K562 (cell line): ENCODE data around the gene PFAS. TPM values are rescaled to one million over a fixed set of nuclear protein-coding genes. Genes with fewer than 3 reads are reported as not detected.

Experiments used
- ATAC-seq: fragments of 200-7000 bp; cut with Tn5 transposase; 3 replicates; pipeline ENCODE4 v1.9.1; 2020; ENCODE audit warnings: moderate library complexity
- BruUV-seq: library from RNA; stranded (reverse); fragments of 400-500 nt; replicated peaks from 2 replicates; lab custom pipeline; 2021; lab: Mats Ljungman, UMichigan
- CTCF ChIA-PET: fragments of 300-600 bp; formaldehyde crosslinking; extraction: SDS; loops from one replicate; lab custom pipeline; 2021; ENCODE audit warnings: low intra/inter-chr PET ratio; lab: Yijun Ruan, JAX
- POLR2A ChIA-PET: fragments of 300-600, 350-650 bp; sonication (Branson Sonifier 250); formaldehyde crosslinking; extraction: SDS; loops from one replicate; lab custom pipeline; 2021; ENCODE audit warnings: antibody characterized with exemption, inconsistent platforms; lab: Yijun Ruan, JAX
- DNase-seq, 4 experiments: peaks; one replicate each; pipeline versions ENCODE4 v3.0.0 to v3.0.0-alpha.2; 2011 to 2018; ENCODE audit warnings: low spot score in 3 of 4, mixed read lengths in 3 of 4; ENCODE audit errors: extremely low read depth in 1 of 4
- FAIRE-seq: peaks from 2 replicates; lab custom pipeline; 2011; peaks lifted over from hg19 to GRCh38; lab: Jason Lieb, UNC
- H2AFZ ChIP-seq: 2 replicates; pipeline ENCODE4 v1.6.0; 2011; ENCODE audit warnings: low read depth, low read length, control low read depth, inconsistent platforms
- H3K27ac ChIP-seq: fragments of 200-600 bp; 3 replicates; pipeline ENCODE4 v1.8.0; 2011; ENCODE audit warnings: low read depth, mild to moderate bottlenecking, control low read depth, inconsistent platforms, low read length, moderate library complexity, mixed read lengths; ENCODE audit errors: extremely low read depth
- H3K27me3 ChIP-seq, 2 experiments: fragments of 300-600 bp in 1 of 2; 2 replicates in 1 of 2; 3 replicates in 1 of 2; pipeline versions ENCODE4 v1.6.0 to v1.8.0; 2011; ENCODE audit warnings: inconsistent platforms in 2 of 2, low read length in 2 of 2, mild to moderate bottlenecking in 1 of 2, mixed read lengths in 1 of 2, moderate library complexity in 1 of 2; ENCODE audit not compliant: control insufficient read depth in 2 of 2, insufficient read depth in 2 of 2
- H3K36me3 ChIP-seq: fragments of 300-600 bp; 3 replicates; pipeline ENCODE4 v1.8.0; 2011; ENCODE audit warnings: mild to moderate bottlenecking, low read length, inconsistent platforms; ENCODE audit not compliant: control insufficient read depth, insufficient read depth
- H3K4me1 ChIP-seq, 2 experiments: fragments of 200-600 bp in 1 of 2; replicated peaks in 1 of 2; 2 replicates in 1 of 2; 3 replicates in 1 of 2; pipeline versions ENCODE4 v1.5.1 to v1.8.0; 2011; ENCODE audit warnings: inconsistent platforms in 2 of 2, low read length in 2 of 2, mild to moderate bottlenecking in 1 of 2, mixed read lengths in 1 of 2, moderate library complexity in 1 of 2; ENCODE audit not compliant: control insufficient read depth in 2 of 2, insufficient read depth in 2 of 2
- H3K4me2 ChIP-seq: 2 replicates; pipeline ENCODE4 v1.6.1; 2011; ENCODE audit warnings: low read length, control low read depth, inconsistent platforms, mixed read lengths; ENCODE audit not compliant: insufficient read depth
- H3K4me3 ChIP-seq: fragments of 200-600 bp; sonication (generic), shearing (Covaris generic); 2 replicates; pipeline ENCODE4 v1.5.1; 2016; ENCODE audit warnings: control low read depth, inconsistent platforms
- H3K79me2 ChIP-seq: fragments of 200-600 bp; 3 replicates; pipeline ENCODE4 v1.8.0; 2011; ENCODE audit warnings: low read length, inconsistent platforms; ENCODE audit not compliant: control insufficient read depth, insufficient read depth
- H3K9ac ChIP-seq, 2 experiments: 2 replicates each; pipeline versions ENCODE4 v1.6.0 to v1.6.1; 2011; ENCODE audit warnings: low read depth in 2 of 2, low read length in 2 of 2, control low read depth in 1 of 2, inconsistent platforms in 1 of 2, mild to moderate bottlenecking in 1 of 2, mixed read lengths in 1 of 2; ENCODE audit not compliant: insufficient read depth in 1 of 2
- H3K9me1 ChIP-seq: one replicate; pipeline ENCODE4 v1.6.0; 2011; ENCODE audit warnings: inconsistent platforms, mild to moderate bottlenecking, low read length, moderate library complexity; ENCODE audit not compliant: control insufficient read depth, insufficient read depth
- H3K9me3 ChIP-seq: replicated peaks from 2 replicates; pipeline ENCODE4 v1.5.1; 2011; ENCODE audit warnings: low read depth, low read length, inconsistent platforms; ENCODE audit not compliant: control insufficient read depth, insufficient read depth
- H4K20me1 ChIP-seq: replicated peaks from 2 replicates; pipeline ENCODE4 v1.6.1; 2011; ENCODE audit warnings: low read length, inconsistent platforms, mixed read lengths; ENCODE audit not compliant: control insufficient read depth, insufficient read depth
- ARNT ChIP-seq, 2 experiments: fragments of 450-650 bp; IDR thresholded peaks; 2 replicates each; pipeline ENCODE4 v1.6.1; 2016; ENCODE audit warnings: mild to moderate bottlenecking in 1 of 2
- CHD1 ChIP-seq: fragments of 200-600 bp; sonication (generic); IDR thresholded peaks from one replicate; pipeline ENCODE4 v1.6.1; 2012; ENCODE audit warnings: mild to moderate bottlenecking, moderate library complexity, low read length, inconsistent platforms
- EWSR1 ChIP-seq: fragments of 450-650 bp; IDR thresholded peaks from 2 replicates; pipeline ENCODE4 v1.6.1; 2018; ENCODE audit warnings: borderline replicate concordance, mild to moderate bottlenecking, low read depth, moderate library complexity; ENCODE audit not compliant: partially characterized antibody
- MECOM ChIP-seq: fragments of 250-450 bp; sonication (Bioruptor Pico); IDR thresholded peaks from 2 replicates; pipeline ENCODE4 v1.8.0; 2022; ENCODE audit warnings: inconsistent platforms
- SIRT6 ChIP-seq: IDR thresholded peaks from one replicate; pipeline ENCODE4 v1.6.1; 2012; ENCODE audit warnings: low read depth, mild to moderate bottlenecking, control low read depth, inconsistent platforms, low read length, moderate library complexity
- SRSF3 ChIP-seq: fragments of 200-400 bp; formaldehyde crosslinking; IDR thresholded peaks from 2 replicates; pipeline ENCODE4 v1.6.1; 2016; ENCODE audit warnings: mild to moderate bottlenecking, low read length, moderate library complexity; ENCODE audit not compliant: insufficient read depth
- ZFP1 ChIP-seq: fragments of 450-650 bp; formaldehyde crosslinking; IDR thresholded peaks from 2 replicates; pipeline ENCODE4 v1.4.0; 2020; ENCODE audit warnings: mild to moderate bottlenecking, mixed read lengths
- WGBS: fragments of 100-300 bp; shearing (Covaris generic); methylation state at CpG from one replicate; pipeline ENCODE4 v1.1.6; 2016; ENCODE audit warnings: low coverage, mixed read lengths; ENCODE audit not compliant: insufficient coverage; ENCODE audit errors: missing lambda C conversion rate; 5-methylcytosine and 5-hydroxymethylcytosine counted together
- in situ Hi-C: fragments of 300-500 bp; cut with MboI; formaldehyde crosslinking; loops from 4 replicates; pipeline ENCODE4 v1.15.0; 2018; ENCODE audit warnings: inconsistent platforms, mixed read lengths
- intact Hi-C: fragments of 100-400 bp; cut with micrococcal nuclease; formaldehyde crosslinking; loops from 2 replicates; pipeline ENCODE4 v1.14.2; 2022
- polyA plus RNA-seq, 8 experiments: library from polyadenylated mRNA; depleted of rRNA in 4 of 8; stranded (reverse) in 5 of 8; unstranded in 3 of 8; fragments of >200 nt; fragmentation: Nextera tagmentation in 2 of 8; fragmentation: Illumina TruSeq in 1 of 8; extraction: Ambion mirVana in 2 of 8; extraction: Trizol in 1 of 8; gene quantifications; 2 replicates each; pipeline versions ENCODE4 v1.2.1 to v1.2.3, GENCODE V29; 2011 to 2014; ENCODE audit warnings: inconsistent platforms in 1 of 8, missing spikeins in 1 of 8
- total RNA-seq, 7 experiments: library from RNA; depleted of rRNA in 6 of 7; stranded (reverse); fragments of >200 nt in 6 of 7; fragmentation: Illumina TruSeq in 2 of 7; extraction: Trizol in 2 of 7; gene quantifications; 2 replicates each; pipeline versions ENCODE4 v1.2.1 to v1.2.3, GENCODE V29; 2011 to 2021; ENCODE audit warnings: low replicate concordance in 1 of 7
- TF ChIP-seq, protein P1 (sequence below), 2 experiments: fragments of 450-650 bp in 1 of 2; sonication (generic) in 1 of 2; formaldehyde crosslinking in 1 of 2; IDR thresholded peaks in 1 of 2; conservative IDR thresholded peaks in 1 of 2; 2 replicates each; pipeline versions ENCODE4 v1.6.1 to v1.8.1; 2016 to 2023; ENCODE audit warnings: mild to moderate bottlenecking in 2 of 2, moderate library complexity in 2 of 2, inconsistent platforms in 1 of 2, missing genetic modification reagents in 1 of 2
- TF ChIP-seq, protein P2 (sequence below): IDR thresholded peaks from 2 replicates; pipeline ENCODE4 v1.6.1; 2012; ENCODE audit warnings: low read depth, low read length, improper control_type of control experiment, borderline replicate concordance

The PFAS gene
- total and polyA plus RNA-seq, 9 of the 15 experiments (the other 6 are each of a cell fraction or from before 2014, with no cell fraction given) = 11.6 to 131 (median 43.9) TPM

DNA sequence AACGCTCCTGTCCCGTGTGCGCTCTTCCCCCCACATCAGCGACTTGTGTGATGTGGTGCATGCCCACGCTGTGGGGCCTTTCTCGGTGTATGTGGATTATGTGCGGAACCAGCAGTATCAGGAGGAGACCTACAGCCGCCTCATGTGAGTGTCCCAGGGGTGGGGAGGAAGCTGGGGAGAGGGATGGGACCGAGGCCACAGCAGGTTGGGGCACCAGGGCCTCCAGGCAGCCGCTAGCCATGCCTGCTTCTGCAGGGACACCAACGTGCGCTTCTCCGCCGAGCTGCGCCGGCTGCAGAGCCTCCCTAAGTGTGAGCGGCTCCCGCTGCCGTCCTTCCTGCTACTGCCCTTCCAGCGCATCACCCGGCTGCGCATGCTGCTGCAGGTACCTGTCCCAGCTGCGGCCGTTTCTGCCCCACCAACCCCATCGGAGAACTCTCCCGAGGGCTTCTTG is 66.7 kb downstream of the PFAS start:
- Histone ChIP-seq H3K9me1 (no peaks in the 10 kb centered on the region), H4K20me1 (no peaks in the 10 kb centered on the region; the same call in 1 of the 2 replicates), H3K27ac (no peak overlapping the region), H2AFZ (no peak overlapping the region), H3K4me3 (no peak overlapping the region), H3K27me3 (peaks cover 16 to 48% of the 10 kb centered on the region in 2 experiments; a peak in 4 of 5 replicates), H3K9ac (peak overlapping the region in 1 of 2 experiments; percentile 70; a peak in 2 of 4 replicates), H3K79me2 (no peaks in the 10 kb centered on the region), H3K36me3 (no peaks in the 10 kb centered on the region), H3K4me1 (peaks cover 0 to 43% of the 10 kb centered on the region in 2 experiments; a peak in 2 of 5 replicates), H3K9me3 (no peaks in the 10 kb centered on the region), H3K4me2 (no peak overlapping the region)
- CTCF ChIA-PET = no interaction called here
- in situ Hi-C loops (no loop called here), intact Hi-C loops (loop anchor here (5.0 kb wide), 1 partner anchor 62 kb away; the partner anchor contains the start of gene KRABD2)
- TF ChIP-seq MECOM = no peak
- TF ChIP-seq, protein P1, sequence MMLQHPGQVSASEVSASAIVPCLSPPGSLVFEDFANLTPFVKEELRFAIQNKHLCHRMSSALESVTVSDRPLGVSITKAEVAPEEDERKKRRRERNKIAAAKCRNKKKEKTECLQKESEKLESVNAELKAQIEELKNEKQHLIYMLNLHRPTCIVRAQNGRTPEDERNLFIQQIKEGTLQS (IDR thresholded peaks at IDR 0.05) = no peak
- TF ChIP-seq, protein P1 (CRISPR knock-in tag; conservative IDR thresholded peaks at IDR 0.05) = no peak
- TF ChIP-seq ZFP1 (CRISPR knock-in tag) = no peak
- no peak for TF ChIP-seq ARNT (IDR thresholded peaks at IDR 0.05)
- TF ChIP-seq EWSR1 = no peak
- TF ChIP-seq, protein P2, sequence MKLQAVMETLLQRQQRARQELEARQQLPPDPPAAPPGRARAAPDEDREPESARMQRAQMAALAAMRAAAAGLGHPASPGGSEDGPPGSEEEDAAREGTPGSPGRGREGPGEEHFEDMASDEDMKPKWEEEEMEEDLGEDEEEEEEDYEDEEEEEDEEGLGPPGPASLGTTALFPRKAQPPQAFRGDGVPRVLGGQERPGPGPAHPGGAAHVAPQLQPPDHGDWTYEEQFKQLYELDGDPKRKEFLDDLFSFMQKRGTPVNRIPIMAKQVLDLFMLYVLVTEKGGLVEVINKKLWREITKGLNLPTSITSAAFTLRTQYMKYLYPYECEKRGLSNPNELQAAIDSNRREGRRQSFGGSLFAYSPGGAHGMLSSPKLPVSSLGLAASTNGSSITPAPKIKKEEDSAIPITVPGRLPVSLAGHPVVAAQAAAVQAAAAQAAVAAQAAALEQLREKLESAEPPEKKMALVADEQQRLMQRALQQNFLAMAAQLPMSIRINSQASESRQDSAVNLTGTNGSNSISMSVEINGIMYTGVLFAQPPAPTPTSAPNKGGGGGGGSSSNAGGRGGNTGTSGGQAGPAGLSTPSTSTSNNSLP = no peak
- no peak for TF ChIP-seq SRSF3
- no peak for TF ChIP-seq SIRT6
- no peak for TF ChIP-seq CHD1
- POLR2A ChIA-PET = interaction anchor here (1.4 kb wide), 1 partner anchor 10 kb away, joined by 4 read pairs; no protein-coding TSS in a partner anchor
- DNase-seq = no peak
- ATAC-seq = peak; percentile 25; the same call in 1 of the 3 replicates
- no TSS peak for BruUV-seq
- WGBS = 17% methylated on average over 14 of the region's 26 CpGs
- no peak for FAIRE-seq
